Measurements from ENCODE around the gene TRIM40. TPM values are rescaled to one million over a fixed set of nuclear protein-coding genes. Genes with fewer than 3 reads are reported as not detected.

TRIM40 gene
- total RNA-seq, 1 donor from 2014 or later: not detected

- no peak for DNase-seq
Observed at GRCh38 chr6:30149858-30150550, 14.1 kb downstream of the TRIM40 start.

GRCh38 chr6:30150671-30151395 is 14.9 kb downstream of the TRIM40 start:
- no peak for DNase-seq

DNA sequence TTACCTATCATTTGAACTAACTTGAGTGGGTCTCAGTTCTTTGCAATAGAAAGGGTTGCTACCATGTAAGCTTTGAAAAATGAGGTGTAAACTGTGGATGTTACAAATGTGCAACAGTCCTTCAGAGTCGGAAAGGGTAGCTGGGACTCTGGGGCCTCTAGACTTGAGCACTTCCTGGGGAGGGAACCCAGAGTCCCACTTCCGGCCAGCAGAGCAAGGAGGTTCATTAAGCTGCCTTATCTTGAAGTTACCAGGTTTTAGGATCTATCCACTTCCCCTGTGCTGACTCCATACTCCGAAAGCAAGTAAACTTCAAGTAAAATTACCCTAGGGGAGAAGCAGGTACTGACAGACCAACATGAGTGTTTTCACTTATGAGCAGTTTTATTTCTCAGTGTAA is 15.6 kb downstream of the TRIM40 start:
- no peak for DNase-seq

- DNase-seq: no peak
Observed at GRCh38 chr6:30152016-30152673, 16.2 kb downstream of the TRIM40 start.

GRCh38 chr6:30152910-30153610 is 17.1 kb downstream of the TRIM40 start:
- DNase-seq: no peak

GRCh38 chr6:30154061-30154460 is 18.1 kb downstream of the TRIM40 start:
- no peak for DNase-seq

DNA sequence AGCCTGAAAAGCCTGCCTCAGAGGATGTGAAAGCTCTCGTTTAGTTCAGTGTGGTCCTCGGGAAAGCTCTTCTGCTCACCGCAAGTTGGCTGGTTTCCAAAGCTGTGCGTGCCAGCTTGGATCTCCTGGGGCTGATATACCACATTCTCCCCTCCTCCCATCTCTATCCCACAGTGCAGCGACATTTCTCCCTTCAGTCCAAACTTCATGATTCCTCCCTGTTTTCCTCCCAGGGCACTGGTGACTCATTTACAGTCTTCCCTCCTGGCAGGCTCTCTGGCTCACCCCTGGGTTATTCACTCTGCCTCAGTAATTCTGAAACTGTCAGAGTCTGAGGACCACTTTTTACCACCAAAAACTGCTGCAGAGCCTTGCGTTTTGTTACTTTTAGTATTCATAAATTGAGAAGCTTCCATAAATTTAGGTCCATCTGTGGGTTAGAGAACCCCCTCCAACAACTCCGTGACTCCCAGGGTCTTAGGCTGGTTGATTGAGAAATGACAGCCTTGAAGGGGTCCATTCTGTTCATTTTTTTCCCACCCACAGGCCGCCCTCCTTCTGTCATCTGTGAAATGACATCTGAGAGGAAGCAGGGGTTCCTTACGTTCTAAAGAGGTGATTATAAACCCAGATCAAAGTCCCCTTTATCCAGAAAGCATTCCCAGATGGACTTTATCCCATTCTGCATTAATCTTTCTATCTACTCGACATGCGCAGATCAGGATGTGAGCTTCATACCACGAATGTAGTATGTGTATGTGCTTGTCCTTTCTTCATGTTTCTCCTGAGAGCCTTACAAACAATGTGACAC is 19.0 kb downstream of the TRIM40 start:
- no peak for DNase-seq

- DNase-seq: no peak
Observed at GRCh38 chr6:30155520-30156261, 19.8 kb downstream of the TRIM40 start.

DNA sequence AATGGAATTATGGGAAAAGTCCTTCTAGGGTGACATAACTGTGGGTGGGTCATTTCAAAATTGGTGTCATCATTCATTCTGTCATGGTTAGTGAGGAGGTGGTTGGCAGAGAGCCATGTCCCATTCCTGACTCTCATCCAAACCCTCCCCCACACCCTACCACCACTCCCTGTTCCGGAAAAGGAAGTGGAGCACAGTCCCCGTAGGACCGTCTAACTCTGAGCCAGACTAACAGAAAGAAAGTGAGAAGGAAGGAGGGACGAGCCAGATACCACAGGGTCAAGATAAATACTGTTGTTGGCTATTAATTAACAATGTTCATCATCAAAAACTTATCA is 20.3 kb downstream of the TRIM40 start:
- DNase-seq: no peak

GRCh38 chr6:30156774-30157173 is 20.8 kb downstream of the TRIM40 start:
- DNase-seq: no peak

DNA sequence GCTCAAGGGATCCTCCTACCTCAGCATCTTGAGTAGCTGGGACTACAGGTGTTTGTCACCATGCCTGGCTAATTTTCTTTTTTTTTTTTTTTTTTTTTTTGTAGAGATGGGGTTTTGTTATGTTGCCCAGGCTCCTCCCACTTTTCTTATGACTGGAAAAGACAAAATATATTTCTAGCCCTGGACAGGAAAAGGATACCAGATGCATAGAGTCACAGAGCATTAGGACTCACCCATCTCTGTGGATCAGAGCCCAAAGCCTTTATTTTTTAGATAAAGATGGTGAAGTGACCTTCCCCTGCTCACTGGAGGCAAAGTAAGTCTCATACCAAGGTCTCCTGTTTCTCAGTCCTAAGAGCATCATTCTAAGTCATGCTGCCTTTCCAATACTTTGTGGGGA is 21.6 kb downstream of the TRIM40 start:
- DNase-seq: no peak

DNA sequence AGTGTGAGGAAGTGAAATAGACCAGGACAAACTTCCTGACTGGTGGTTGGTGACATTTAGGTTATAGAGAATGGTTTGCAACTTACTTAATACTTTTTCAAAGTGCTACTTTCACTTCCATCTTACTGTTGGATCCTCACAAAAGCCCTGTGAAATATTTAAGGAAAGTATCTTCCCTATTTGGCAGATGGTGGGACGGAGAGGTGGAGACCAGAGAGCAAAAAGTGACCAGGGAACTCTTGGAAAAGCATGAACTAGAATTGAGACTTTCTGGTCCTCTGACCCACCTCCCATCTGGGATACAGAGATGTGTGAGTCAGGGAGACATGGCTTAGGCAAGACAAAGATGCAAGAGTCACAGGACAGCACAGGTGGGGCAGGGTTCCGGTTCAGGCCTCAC is 22.1 kb downstream of the TRIM40 start:
- DNase-seq: no peak

DNA sequence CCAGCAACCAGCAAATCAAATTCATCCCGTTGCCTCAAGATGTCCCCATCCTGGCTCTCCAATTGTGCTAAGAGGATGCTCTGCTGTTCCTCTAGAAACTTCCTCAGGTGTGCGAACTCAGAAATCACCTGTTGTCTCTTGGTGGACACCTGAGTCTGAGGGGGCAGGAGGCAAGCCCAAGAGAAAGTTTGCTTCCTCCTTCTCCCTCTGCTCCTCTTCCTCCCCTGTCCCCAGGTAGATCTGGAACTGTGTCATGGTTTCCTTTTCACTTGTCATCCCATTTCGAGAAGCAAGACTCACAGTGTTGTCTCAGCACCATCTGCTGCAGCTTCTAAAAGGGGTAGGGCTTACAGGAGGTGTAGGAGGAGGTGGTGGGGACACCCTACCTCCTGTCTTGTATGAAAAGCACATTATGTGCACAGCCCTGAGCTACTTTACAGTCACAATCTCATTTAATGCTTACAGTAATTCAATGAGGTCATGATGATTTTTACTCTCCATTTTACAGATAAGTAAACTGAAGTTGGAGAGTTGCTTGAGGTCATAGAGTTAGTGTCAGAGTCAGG is 22.6 kb downstream of the TRIM40 start:
- no peak for DNase-seq

- no peak for DNase-seq
Observed at GRCh38 chr6:30160008-30160784, 24.3 kb downstream of the TRIM40 start.

DNA sequence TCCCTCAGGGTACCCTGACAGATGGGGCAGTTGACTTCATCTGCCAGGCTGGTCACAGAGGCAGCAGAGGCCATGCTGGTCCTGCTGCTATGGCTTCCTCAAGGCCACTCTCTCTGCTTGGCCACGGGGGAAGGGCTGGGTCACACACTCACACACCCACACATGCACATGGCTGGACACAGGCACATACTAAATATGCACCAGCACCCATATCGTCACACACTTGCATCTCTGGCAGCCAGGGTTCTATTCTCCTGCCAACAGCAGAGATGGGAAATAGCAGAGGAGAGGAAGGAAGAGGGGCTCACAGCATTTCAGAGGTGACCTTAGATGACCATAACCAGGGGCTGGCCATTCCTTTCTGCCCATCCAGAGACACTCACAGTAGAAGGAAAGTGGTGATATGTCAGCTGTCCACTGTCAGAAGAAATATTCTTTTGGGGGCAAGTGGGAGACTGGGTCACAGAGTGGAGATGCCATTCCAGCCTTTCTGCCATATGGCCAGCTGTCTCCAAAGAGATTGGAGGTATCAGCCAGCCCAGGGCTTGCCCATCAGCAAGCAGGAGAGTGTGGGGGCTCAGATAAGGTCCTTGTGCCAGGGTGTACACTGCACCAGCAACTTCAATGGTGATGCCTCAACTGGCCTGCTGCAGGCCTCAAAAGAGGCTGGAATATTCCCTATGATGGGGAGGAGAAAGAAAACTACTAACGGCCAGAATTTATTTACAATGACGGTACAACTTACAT is 25.0 kb downstream of the TRIM40 start, which contains the start of gene TRIM10:
Gene TRIM10, minus strand, starts transcription at position 427 of the 747 bp plus-strand sequence. Its CDS starts 353 bp downstream, at position 74.
- no peak for DNase-seq

GRCh38 chr6:30162265-30163089 is 26.5 kb downstream of the TRIM40 start:
- no peak for DNase-seq

DNA sequence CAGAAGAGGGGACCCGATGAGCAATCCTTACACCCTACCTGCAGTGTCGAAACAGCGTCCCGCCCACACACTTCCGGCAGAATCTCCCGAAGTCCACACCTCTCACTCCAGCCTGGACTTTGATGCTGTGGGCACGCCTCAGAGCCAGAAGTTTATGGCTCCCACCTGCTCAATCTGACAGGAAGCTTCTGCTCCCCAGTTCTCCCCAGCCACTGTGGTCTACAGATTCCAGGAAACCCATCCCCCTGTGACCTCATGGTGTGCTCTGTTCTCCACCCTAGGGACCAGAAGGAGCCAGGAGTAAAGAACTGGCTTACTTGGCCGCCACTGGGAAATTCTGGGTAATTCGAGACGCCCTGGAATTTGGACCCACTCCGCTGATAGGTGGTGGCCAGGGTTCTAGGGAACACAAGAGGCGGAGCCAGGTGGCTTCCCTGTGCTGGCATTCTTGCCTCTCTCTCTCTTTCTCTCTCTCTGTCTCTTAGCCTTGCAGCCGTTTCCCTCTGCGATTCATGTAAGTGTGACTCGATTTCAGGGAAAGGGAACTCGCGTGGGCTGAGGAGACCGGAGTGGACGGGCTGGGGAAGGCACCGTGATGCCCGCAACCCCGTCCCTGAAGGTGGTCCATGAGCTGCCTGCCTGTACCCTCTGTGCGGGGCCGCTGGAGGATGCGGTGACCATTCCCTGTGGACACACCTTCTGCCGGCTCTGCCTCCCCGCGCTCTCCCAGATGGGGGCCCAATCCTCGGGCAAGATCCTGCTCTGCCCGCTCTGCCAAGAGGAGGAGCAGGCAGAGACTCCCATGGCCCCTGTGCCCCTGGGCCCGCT is 27.4 kb downstream of the TRIM40 start, which contains the start of gene TRIM15:
Gene TRIM15, plus strand, starts transcription at position 457 of the 828 bp plus-strand sequence. Its CDS starts 139 bp downstream, at position 596.
- no peak for DNase-seq
